HG03196 (cell line): ENCODE data around the gene SLC16A14.
"Not testable (repeated sequence)": the region's sequence is repeated elsewhere in the genome, so short reads cannot be mapped to it uniquely, and the experiment has no call there.

Source experiments
- ATAC-seq: cut with Tn5 transposase; IDR thresholded peaks from one replicate; pipeline ENCODE4 v1.9.1; 2021; ENCODE audit not compliant: unreplicated experiment

The SLC16A14 gene

GRCh38 chr2:230068651-230069055 lies at the start of gene SLC16A14:
Gene SLC16A14 (minus strand): TSS chr2:230068924. CDS start chr2:230059352, 9,572 bp downstream.
- peak; percentile 21 for ATAC-seq

- no peak for ATAC-seq
These were observed 38.0 kb upstream of the SLC16A14 start for GRCh38 chr2:230106771-230107170.

GRCh38 chr2:230101967-230102366 lies 33.2 kb upstream of the SLC16A14 start:
- ATAC-seq, result not testable (repeated sequence)

- ATAC-seq, result no peak
These were observed 29.1 kb upstream of the SLC16A14 start for GRCh38 chr2:230097841-230098240.

GRCh38 chr2:230097424-230097823 lies 28.7 kb upstream of the SLC16A14 start:
- ATAC-seq, result no peak

GRCh38 chr2:230090967-230091366 lies 22.2 kb upstream of the SLC16A14 start:
- ATAC-seq, result no peak

- ATAC-seq, result no peak
These were observed 16.5 kb upstream of the SLC16A14 start for GRCh38 chr2:230085201-230085600.

- ATAC-seq, result no peak
These were observed 9.3 kb upstream of the SLC16A14 start for GRCh38 chr2:230077851-230078547.

- no peak for ATAC-seq
These were observed 8.1 kb upstream of the SLC16A14 start for GRCh38 chr2:230076819-230077218.

- ATAC-seq, result no peak
These were observed 7.4 kb upstream of the SLC16A14 start for GRCh38 chr2:230075988-230076631.

- no peak for ATAC-seq
These were observed 2.7 kb upstream of the SLC16A14 start for GRCh38 chr2:230071421-230071820.

- no peak for ATAC-seq
These were observed 678 bp upstream of the SLC16A14 start for GRCh38 chr2:230069402-230069801.

- ATAC-seq, result peak; percentile 32
These were observed 591 bp downstream of the SLC16A14 start for GRCh38 chr2:230068016-230068650.

- no peak for ATAC-seq
These were observed 7.9 kb downstream of the SLC16A14 start for GRCh38 chr2:230060672-230061293.

- no peak for ATAC-seq
These were observed 14.8 kb downstream of the SLC16A14 start for GRCh38 chr2:230053753-230054478.

- ATAC-seq, result no peak
These were observed 16.4 kb downstream of the SLC16A14 start for GRCh38 chr2:230052299-230052698.

- ATAC-seq, result no peak
These were observed 18.6 kb downstream of the SLC16A14 start for GRCh38 chr2:230050136-230050535.

- ATAC-seq, result no peak
These were observed 20.6 kb downstream of the SLC16A14 start for GRCh38 chr2:230048010-230048671.

- no peak for ATAC-seq
These were observed 22.2 kb downstream of the SLC16A14 start for GRCh38 chr2:230046491-230046890.

- ATAC-seq, result no peak
These were observed 25.3 kb downstream of the SLC16A14 start for GRCh38 chr2:230043461-230043860.
